Mucosa of stomach (tissue), 1 donor: ENCODE data around the gene SF3A2.
"Not testable (repeated sequence)": the region's sequence is repeated elsewhere in the genome, so short reads cannot be mapped to it uniquely, and the experiment has no call there.

Experiments
- H3K27me3 ChIP-seq: one replicate; pipeline ENCODE4 v1.7.0; 2013; ENCODE audit warnings: mild to moderate bottlenecking, low read length; ENCODE audit not compliant: control insufficient read depth, insufficient read depth
- H3K36me3 ChIP-seq: one replicate; pipeline ENCODE4 v1.7.0; 2013; ENCODE audit warnings: low read length; ENCODE audit not compliant: control insufficient read depth, insufficient read depth
- H3K4me1 ChIP-seq: one replicate; pipeline ENCODE4 v1.7.0; 2013; ENCODE audit warnings: mild to moderate bottlenecking, low read length; ENCODE audit not compliant: control insufficient read depth, insufficient read depth
- H3K4me3 ChIP-seq: one replicate; pipeline ENCODE4 v1.7.0; 2013; ENCODE audit warnings: low read length
- H3K9ac ChIP-seq: one replicate; pipeline ENCODE4 v1.7.0; 2013; ENCODE audit warnings: mild to moderate bottlenecking, low read length, moderate library complexity
- H3K9me3 ChIP-seq: one replicate; pipeline ENCODE4 v1.7.0; 2013; ENCODE audit warnings: mild to moderate bottlenecking, low read length, moderate library complexity; ENCODE audit not compliant: control insufficient read depth
- donor health status: Pancreatic carcinoma.

SF3A2 gene

GRCh38 chr19:2197270-2197669 is 39.4 kb upstream of the SF3A2 start:
- H3K27me3 ChIP-seq: no peaks in the 10 kb centered on the region
- no peaks in the 10 kb centered on the region for H3K9me3 ChIP-seq
- H3K9ac ChIP-seq: no peak overlapping the region
- H3K4me1 ChIP-seq: no peaks in the 10 kb centered on the region
- no peak overlapping the region for H3K4me3 ChIP-seq
- H3K36me3 ChIP-seq: peaks cover 4% of the 10 kb centered on the region

GRCh38 chr19:2198317-2198716 is 38.3 kb upstream of the SF3A2 start:
- H3K4me3 ChIP-seq: no peak overlapping the region
- no peaks in the 10 kb centered on the region for H3K9me3 ChIP-seq
- peaks cover 4% of the 10 kb centered on the region for H3K36me3 ChIP-seq
- H3K4me1 ChIP-seq: no peaks in the 10 kb centered on the region
- H3K9ac ChIP-seq: no peak overlapping the region
- no peaks in the 10 kb centered on the region for H3K27me3 ChIP-seq

- H3K27me3 ChIP-seq: no peaks in the 10 kb centered on the region
- no peak overlapping the region for H3K9ac ChIP-seq
- H3K4me1 ChIP-seq: peaks cover 9% of the 10 kb centered on the region
- H3K4me3 ChIP-seq: no peak overlapping the region
- peaks cover 4% of the 10 kb centered on the region for H3K36me3 ChIP-seq
- H3K9me3 ChIP-seq: no peaks in the 10 kb centered on the region
Observed at GRCh38 chr19:2199215-2199614, 37.4 kb upstream of the SF3A2 start.

- H3K36me3 ChIP-seq: no peaks in the 10 kb centered on the region
- no peaks in the 10 kb centered on the region for H3K9me3 ChIP-seq
- H3K4me3 ChIP-seq: no peak overlapping the region
- H3K27me3 ChIP-seq: no peaks in the 10 kb centered on the region
- no peak overlapping the region for H3K9ac ChIP-seq
- H3K4me1 ChIP-seq: peaks cover 17% of the 10 kb centered on the region
Observed at GRCh38 chr19:2199861-2200623, 36.6 kb upstream of the SF3A2 start.

DNA sequence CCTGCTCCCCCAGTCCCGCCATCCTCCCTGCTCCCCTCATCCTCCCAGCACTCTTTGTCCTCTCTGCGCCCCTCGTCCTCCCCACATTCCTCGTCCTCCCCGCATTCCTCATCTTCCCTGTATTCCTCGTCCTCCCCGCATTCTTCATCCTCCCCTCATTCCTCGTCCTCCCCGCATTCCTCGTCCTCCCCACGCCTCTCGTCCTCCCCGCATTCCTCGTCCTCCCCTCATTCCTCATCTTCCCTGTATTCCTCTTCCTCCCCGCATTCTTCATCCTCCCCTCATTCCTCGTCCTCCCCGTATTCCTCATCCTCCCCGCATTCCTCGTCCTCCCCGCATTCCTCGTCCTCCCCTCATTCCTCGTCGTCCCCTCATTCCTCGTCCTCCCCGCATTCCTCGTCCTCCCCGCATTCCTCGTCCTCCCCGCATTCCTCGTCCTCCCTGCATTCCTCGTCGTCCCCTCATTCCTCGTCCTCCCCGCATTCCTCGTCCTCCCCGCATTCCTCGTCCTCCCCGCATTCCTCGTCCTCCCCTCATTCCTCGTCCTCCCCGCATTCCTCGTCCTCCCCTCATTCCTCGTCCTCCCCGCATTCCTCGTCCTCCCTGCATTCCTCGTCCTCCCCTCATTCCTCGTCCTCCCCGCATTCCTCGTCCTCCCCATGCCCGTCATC is 35.9 kb upstream of the SF3A2 start:
- peaks cover 21% of the 10 kb centered on the region for H3K4me1 ChIP-seq
- H3K36me3 ChIP-seq, H3K4me3 ChIP-seq, H3K9me3 ChIP-seq, H3K9ac ChIP-seq, H3K27me3 ChIP-seq: not testable (repeated sequence)

- no peak overlapping the region for H3K4me3 ChIP-seq
- no peak overlapping the region for H3K9ac ChIP-seq
- H3K9me3 ChIP-seq: no peaks in the 10 kb centered on the region
- H3K4me1 ChIP-seq: peaks cover 21% of the 10 kb centered on the region
- no peaks in the 10 kb centered on the region for H3K36me3 ChIP-seq
- no peaks in the 10 kb centered on the region for H3K27me3 ChIP-seq
Observed at GRCh38 chr19:2201473-2202148, 35.0 kb upstream of the SF3A2 start.

DNA sequence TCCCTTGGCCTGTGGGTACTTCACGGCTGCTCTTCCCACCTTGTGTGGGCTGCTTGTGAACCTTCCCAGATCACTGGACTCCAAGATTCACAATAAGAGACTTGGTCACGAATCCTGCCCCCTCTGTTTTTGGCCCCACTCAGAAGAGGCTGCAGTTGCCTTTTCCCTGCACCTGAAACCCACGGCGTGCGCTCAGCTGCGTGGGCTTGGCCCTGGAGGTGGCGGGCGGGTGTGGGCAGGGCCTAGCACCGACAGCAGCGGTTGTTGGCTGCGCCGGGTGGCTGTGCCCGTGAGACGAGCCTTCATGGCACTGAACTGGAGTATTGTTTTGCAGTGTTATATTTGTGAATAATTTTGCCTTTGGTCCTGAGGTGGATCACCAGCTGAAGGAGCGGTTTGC is 34.3 kb upstream of the SF3A2 start:
- Histone ChIP-seq H3K4me3 (no peak overlapping the region), H3K4me1 (peaks cover 21% of the 10 kb centered on the region), H3K9ac (no peak overlapping the region), H3K27me3 (no peaks in the 10 kb centered on the region), H3K9me3 (no peaks in the 10 kb centered on the region), H3K36me3 (no peaks in the 10 kb centered on the region)

DNA sequence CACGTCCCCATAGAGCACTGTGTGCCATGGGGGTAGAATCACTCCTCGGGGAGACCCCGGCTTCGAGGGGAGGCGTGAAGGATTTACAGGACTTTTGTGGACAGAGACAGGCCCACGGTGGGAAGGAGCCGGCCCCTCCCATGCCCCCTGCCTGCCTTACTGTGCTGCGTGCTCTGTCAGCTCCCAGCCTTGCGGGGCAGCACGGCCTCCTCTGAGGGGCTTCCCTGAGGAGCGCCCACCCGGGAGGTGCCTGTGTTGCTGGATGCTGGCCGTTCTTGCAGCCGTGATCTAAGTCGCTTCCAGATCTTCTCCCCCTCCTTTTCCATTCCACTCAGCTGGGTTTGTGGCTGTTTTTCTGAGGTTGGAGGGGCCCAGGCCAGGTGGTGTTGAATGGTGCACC is 29.6 kb upstream of the SF3A2 start:
- Histone ChIP-seq H3K4me3 (no peak overlapping the region), H3K9ac (no peak overlapping the region), H3K9me3 (no peaks in the 10 kb centered on the region), H3K27me3 (no peaks in the 10 kb centered on the region), H3K36me3 (peaks cover 9% of the 10 kb centered on the region), H3K4me1 (peaks cover 55% of the 10 kb centered on the region)

- Histone ChIP-seq H3K4me3 (no peak overlapping the region), H3K27me3 (no peaks in the 10 kb centered on the region), H3K36me3 (peaks cover 9% of the 10 kb centered on the region), H3K9me3 (no peaks in the 10 kb centered on the region), H3K9ac (no peak overlapping the region), H3K4me1 (peaks cover 67% of the 10 kb centered on the region)
Observed at GRCh38 chr19:2207991-2208860, 28.4 kb upstream of the SF3A2 start.

GRCh38 chr19:2208975-2209374 is 27.6 kb upstream of the SF3A2 start:
- Histone ChIP-seq H3K9ac (no peak overlapping the region), H3K9me3 (no peaks in the 10 kb centered on the region), H3K4me1 (peaks cover 68% of the 10 kb centered on the region), H3K36me3 (peaks cover 9% of the 10 kb centered on the region), H3K27me3 (no peaks in the 10 kb centered on the region), H3K4me3 (no peak overlapping the region)

- Histone ChIP-seq H3K36me3 (peaks cover 14% of the 10 kb centered on the region), H3K27me3 (no peaks in the 10 kb centered on the region), H3K4me1 (peaks cover 68% of the 10 kb centered on the region), H3K9ac (no peak overlapping the region), H3K4me3 (no peak overlapping the region), H3K9me3 (no peaks in the 10 kb centered on the region)
Observed at GRCh38 chr19:2209408-2209807, 27.2 kb upstream of the SF3A2 start.
